HG03108 (cell line): ENCODE measurements around the gene PDE4D.

ENCODE experiments used
- ATAC-seq: cut with Tn5 transposase; IDR thresholded peaks from one replicate; pipeline ENCODE4 v1.9.1; 2021; ENCODE audit warnings: moderate library complexity; ENCODE audit not compliant: unreplicated experiment

Gene PDE4D

DNA sequence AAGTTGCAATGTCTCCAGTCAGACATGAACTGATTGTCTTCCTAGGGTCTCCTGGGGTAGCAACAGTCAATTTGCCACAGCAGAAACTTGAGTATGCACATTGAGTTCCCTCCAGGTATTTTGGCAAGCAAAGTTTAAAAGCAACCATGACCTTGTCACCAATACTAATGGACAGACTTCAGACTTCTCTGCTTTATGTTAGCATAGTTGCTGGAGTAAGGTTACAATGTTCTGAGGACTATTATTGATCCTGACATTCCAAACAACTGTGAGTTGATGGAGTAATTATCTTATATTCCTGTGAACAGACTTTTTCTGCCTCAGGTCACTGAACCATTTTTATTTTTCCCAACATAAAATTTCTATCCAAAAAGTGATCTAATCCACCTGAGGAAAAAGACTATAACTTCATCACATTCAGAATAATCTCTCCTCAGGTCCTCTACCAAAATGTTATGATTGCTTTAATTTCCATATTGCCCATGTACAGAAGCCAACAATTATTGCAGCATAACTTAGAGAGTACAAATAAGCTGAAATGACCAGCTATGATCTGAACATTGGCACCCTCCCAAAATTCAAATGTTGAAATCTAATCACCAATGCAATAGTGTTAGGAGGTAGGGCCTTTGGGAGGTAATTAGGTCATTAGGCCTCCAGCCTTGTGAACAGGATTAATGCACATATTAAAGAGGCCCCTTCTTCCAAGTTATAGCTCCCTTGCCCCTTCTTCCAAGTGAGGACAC, 228.3 kb downstream of the PDE4D start:
- ATAC-seq, result no peak

DNA sequence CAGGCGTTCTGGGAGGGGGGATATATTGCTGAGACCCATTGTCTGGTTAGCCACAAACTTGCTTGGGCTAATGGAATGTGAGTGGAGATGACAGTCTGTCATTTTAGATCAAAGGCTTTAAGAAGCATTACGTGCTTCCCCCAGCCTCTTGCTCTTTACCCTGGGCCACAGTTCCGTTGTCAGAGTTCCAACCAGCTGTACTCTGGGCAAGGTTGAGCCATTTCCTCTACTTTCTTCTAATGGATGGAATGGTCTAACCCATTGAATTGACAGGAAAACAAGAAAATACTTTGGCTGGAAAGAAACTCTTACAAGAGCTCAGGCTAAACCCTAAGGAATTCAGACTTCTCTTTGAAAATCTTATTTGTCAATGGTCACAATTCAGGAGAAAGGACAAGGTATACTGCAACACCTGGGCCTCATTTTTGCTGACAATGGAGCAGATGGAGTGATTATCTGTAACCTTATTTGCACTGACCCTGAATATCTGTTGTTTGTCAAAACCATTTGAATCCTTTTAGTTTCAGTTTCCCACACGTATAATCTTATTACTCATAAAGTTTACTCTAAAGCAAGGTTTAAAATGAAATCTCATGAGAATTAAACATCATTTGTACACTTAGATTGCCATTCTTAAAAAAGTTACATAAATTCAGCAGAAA, 231.4 kb downstream of the PDE4D start:
- ATAC-seq, result no peak

DNA sequence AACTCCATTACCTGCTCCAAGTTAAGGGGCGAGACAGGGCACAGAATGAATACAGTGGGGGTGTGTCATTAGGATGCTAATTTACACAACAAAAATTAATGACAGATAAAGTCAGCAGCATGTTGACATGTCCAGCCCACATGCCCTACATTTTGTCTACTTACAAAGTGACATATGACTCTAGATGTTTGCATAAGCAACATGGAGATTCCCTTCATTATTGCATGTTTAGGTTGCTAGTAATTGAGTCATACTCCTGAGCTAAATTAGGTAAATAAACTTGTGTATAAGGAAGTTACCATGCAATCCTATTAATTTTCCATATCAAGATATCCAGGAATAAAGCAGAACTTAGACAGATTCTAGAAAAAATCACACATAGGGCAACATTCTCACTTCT, 232.2 kb downstream of the PDE4D start:
- no peak for ATAC-seq

DNA sequence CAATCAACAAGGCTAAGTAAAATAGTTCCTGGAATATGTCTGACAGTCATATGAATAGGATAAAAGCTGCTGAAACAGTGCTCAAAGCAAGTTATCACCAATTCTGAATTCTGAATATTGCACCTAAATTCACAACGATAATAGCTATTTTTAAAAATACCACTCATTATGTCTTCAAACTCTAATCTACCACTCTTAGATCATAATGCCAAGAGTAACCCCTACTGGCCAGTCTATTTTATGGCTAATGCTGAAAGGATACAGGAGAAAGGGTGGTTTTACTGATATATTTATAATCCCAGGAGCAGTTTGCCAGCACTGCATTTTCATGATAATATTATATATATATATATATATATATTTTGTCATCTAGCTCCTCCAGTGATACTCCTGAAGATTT, 232.8 kb downstream of the PDE4D start:
- no peak for ATAC-seq

DNA sequence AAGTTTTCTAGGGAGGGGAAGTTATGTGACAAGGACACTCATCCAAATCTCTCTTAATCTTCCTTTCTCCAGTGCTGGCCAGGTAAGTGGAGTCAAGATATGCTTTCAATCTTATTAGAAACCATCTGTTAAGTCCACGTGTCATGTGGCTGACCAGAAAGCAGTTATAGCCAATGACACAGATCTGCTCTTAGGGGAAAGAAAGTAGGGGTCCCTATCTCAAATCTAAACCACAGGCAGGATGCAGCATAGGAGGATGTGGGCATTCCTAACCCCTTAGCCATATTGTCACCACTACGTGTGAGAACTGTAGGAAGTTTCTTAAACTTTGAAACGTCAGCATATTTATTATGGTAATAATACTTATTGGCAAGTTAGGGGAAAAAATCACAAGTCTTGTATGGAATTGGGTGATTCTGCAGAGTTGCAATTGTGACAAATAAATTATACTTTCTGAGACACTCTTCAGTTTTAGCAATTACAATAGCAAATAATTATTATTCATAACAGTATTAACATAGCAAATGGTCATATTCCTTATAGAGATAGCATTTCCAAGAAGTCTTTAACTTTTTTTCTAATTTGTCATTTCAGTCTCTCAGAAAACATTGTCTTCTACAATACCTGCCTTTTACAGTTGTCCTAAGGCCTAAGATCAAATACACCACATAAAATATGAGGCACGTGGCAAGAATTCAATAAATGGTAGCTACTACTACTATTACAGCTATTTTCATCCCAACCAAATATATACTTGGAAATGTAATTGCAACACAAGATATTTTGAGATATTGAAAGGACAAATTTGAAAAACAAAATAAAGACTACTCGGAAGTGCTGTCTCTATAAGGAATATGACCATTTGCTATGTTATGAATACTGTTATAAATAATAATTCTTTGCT, 236.9 kb downstream of the PDE4D start:
- no peak for ATAC-seq

DNA sequence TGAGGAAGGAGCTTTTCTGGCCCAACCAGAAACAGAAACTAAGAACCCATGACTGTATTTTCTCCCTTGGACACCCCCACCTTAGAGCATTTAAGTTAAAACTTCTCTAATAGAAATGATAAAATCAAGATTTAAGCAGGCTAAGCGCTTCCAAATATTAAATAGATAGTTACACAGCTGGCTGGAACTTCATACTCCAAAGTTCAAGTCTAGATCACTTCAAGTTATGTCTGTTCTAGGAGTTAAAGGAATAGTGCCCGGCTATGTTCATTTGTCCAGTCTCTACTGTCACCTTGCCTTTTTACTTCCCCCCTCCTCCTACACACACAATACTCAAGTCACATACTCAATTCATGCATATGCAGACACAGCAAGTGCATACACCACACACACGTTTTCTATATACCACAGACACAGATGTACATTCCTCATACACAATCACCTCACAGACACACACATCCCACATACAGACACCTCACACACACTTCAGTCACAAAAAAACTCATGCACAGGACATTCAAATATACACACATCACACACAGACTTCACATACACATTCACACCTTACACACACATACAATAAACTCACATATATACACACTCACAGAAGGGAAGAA, 237.7 kb downstream of the PDE4D start:
- ATAC-seq, result no peak

DNA sequence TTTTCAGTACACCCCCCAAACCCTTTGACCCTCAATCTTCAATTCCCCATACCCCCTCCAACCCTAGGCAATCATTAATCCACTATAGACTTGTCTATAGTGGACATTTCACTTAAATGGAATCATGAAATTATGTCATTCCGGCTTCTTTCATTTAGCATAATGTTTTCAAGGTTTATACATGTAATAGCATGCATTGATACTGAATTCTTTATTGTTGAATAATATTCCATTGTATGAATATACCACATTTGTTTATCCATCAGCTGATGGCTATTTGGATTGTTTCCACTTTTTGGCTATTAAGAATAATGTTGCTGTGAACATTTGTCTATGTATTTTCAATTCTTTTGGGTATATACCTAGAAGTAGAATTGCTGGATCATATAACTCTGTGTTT, 238.8 kb downstream of the PDE4D start:
- ATAC-seq, result no peak

DNA sequence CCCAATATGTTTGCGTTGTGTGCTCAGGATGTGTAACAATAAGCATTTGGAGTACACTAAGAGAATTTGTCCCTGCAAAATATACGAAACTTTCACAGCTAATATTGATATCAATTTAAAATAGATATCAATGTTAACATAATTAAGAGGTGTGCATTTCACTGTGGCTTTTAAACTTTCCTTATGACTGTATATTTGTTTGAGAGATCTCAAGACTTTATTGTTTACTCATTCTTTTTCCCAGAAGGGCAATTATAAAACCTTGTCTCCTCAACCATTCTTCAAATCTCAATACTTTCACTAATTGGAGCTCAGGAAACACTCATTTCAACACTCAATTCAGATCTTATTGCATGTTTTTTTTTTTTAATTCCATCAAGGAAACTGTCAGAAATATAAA, 241.1 kb downstream of the PDE4D start:
- ATAC-seq, result no peak

DNA sequence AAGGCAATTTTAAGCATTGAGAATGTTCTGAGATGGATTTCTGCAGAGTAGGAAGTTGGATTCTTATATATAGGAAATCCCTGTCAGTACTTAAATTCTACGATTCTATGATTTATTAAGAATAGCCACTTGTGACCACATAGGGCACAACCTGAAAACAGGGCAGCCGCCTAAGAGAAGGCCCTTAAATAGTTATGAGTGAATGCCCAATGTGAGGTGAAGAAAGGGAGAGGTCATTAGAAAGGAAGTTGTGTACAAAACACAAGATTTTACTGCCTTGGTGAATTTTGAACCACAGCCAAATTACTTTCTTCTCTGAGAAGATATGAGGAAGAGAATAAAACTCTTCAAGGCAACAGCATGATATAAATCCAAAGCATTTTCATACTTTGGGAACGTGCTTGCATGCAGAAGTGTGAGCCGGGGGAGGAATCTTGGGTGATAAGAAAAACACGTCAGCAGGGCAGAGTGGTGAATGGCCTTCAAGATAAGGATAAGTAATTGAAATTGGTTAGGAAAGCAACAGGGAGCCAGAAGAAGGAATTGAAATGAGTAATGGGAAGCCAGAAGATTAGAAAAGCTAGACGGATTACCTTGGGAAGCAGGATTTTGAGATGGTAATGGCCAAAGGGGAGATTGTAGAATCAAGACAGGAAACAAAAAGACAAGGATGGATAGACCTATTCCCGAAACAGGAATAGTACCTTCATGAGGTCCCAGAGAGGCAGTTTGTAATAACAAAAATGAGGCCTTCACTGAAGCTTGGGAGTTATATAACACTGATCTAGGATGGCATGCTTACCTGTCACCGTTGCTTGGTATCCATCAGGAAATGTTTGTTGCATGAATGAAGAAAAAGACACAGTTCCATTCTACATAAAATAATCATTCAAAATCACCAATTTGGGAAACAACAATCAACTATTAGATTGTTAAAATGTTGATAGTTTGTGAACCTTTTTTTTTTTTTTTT, 244.3 kb downstream of the PDE4D start:
- no peak for ATAC-seq

DNA sequence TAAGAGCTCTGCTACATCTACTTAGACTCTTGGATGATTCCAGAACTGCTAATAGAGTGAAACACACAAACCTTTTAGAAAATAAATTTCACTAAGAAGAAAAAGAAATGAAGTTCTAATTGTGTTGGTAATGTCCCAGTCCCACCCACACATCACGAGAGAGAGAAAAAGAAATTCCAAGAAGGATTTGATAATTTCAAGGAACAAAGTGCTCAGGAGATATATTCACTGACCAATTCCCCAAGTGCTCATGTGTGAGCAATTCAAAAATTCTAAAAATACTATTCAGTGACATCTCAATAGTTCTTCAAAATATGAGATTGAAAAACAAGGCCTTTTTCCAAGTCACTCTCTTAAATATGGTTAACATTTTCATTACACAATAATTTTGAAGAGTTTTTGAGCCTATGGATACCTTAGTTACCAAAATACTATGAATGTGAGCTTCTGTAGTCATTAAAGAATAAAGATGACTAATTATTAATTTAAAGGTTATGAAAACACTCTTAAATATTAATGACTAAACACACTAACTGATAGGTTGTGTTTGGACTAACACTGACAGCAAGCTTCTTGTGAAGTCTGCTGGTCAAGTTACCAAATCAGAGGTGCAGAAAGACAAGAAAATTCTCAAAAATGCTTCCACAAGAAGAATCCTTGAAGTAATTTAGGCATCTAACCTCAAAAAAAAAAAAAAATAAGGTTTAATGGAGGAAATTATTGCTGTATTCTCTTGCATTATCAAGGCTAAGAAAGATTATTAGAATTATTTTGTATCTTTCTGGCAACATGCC, 245.3 kb downstream of the PDE4D start:
- no peak for ATAC-seq

DNA sequence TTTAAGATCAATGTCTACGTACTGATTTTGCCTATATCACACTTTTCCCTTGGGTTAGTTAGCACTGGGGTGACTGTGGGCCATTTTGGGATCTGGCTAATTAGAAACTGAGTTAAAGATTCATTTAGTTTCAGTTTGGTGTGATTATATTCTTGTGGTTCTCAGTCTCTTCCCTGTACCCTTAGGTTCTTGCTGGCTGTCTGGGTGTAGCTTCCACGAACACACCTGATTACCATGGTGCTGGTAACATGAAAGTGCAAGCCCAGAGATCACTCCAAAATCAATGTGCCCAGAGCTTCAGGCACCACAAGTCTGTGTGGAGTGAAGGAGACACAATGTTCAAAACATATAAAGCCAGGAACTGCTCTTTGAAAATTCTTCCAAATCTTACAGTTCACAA, 248.1 kb downstream of the PDE4D start:
- no peak for ATAC-seq

DNA sequence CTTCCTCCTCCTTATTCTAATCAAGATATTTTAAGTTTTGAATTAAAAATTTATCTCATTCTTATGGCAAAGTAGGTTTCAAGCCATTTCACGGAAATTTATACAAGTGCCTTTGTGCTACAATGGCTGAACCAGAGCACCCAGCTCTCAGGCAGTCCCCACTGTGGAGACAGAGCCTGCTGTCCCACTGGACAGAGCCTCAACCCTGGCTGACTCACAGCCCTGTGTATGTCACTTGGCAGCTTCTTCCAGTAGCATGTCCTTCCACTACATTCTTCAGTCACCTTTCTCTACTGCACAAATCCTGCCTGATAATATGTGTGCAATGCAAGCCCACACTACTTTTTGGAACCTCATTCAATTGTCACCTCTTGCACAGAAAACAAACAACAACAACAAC, 253.1 kb downstream of the PDE4D start:
- ATAC-seq, result no peak

DNA sequence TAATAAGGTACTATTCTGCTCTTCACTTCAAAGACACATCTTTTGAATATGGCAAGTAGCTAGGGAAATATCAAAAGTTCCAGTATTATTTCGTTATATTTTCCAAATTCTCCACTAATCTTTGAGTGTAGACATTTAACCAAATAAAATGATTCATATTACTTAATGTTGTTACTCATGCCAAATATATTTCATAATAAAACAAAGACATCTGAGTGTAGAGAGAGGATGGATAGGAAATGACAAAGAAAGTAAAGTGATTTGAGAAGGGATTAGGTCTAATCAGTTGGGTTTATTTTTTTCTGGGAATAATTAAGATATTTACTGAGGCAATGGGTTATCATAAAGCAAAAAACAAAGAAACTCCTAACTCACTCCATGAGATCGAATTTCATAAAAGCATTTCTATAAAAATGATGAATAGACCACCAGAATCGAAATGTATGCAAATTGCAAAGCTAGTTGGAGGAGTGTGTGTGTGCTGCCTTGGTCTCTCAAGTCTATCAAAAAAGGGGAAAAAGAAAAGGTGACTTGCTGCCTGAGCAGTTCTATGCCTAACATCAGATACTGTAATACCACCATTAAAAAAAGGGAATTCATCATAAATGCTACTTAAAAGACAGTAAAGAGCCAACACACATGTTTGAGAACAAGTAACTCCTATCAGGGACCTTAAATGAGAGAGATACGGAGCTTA, 255.5 kb downstream of the PDE4D start:
- ATAC-seq, result no peak

DNA sequence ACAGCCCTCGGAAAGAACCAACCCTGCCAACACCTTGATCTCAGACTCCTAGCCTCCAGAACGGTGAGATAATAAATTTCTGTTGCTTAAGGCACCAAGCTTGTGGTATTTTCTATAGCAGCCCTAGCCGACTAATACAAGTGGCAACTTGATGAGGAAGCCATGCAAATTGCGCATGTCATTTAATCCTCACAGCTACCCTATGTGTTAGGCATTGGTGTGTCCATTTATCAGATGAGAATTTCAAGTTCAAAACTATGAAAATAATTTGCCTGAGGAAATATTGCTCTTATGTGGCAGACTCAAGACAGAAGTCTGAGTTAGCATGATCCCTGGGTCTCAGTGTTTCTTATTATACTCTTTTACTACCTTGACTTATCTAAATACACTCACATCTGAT, 264.0 kb downstream of the PDE4D start:
- ATAC-seq, result no peak

DNA sequence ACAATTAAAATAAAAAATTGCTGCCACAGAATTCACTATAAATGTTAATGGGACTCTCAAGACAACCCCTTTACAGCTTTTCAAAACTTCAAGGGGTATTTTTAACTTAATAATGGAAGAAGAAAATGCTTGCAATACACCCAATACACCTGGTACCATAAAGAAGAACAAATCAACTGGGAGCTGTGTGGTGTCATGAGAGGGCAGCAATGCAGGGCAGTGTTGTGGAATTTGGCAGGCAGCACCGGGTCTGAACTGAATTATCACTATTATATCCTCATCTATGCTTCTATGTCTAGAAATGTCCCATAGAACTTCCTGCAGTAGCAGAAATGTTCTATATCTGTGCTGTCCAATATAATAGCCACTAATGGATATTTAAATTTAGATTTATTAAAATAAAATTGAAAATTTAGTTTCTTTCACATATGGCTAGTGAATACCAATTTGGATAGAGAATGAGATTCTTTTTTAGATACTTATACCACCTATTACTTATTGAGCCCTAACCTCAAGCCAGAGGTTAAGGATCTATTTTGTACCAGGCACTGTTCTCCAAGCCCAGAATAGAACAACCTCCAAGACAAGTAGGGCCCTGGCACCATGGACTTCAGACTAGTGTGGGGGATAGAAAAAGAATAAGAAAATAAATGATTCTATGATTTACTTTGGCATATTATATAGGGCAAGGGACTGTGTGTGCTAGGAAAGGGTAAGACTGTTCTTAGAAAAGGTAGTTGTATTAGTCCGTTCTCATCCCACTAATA, 265.3 kb downstream of the PDE4D start:
- ATAC-seq, result no peak

DNA sequence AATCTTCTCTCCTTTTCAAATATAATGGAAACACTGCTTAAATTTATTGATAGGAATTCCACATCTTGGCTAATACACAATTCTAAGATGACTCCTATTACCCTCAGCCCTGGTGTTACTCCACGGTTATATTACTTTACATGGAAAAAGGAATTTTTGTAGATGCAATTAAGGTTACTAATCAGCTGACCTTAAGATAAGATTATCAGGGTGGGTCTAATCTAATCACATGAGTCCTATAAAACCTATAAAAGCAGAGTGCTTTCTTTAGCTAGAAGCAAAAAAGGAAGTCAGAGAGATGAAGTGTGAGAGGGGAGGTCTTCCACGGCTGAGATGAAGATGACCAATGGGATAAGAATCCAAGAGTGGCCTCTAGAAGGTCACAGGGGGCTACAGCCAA, 268.6 kb downstream of the PDE4D start:
- no peak for ATAC-seq

DNA sequence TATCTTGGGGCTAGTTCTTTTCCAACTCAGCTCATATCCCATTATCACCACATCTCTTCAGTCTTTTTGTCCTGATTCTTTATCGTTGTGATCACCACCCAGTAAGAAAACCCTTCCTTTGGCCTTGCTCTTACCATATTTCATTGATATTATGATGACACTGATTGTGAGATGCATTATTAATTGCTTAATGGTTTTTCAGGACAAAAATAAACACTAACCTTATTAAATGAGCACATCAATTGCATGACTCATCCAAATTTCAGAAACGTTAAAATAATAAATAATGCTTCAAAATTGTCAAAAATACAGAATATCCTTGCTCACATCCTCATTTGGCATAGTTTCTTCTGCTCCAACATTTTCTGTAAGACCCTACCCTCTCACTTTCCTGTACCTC, 270.7 kb downstream of the PDE4D start:
- ATAC-seq, result no peak

DNA sequence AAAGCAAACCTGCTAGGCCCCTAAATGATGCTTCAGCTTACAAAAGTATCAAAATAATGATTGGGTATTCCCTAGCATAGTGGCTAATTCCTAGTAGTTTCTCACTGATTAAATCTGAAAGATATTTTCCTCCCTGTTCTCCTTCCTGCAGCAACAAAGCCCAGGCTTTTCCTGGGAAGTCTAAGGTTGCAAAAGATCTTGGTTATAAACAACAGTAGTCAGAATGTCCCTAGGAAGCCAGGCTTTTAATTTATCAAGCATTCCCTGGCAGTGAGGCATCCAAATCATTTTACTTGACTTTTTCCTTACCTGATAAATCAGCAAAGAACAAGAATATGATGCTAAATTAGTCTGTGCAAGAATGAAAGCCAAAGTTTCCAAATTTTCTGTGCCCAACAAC, 272.0 kb downstream of the PDE4D start:
- ATAC-seq, result no peak
